GM13977 (cell line): ENCODE measurements around the gene PPFIA4.

Experiments used
- DNase-seq: peaks from one replicate; pipeline ENCODE4 v3.0.0; 2012; ENCODE audit warnings: low spot score
- in situ Hi-C: fragments of 300-500 bp; cut with MboI; formaldehyde crosslinking; loops from one replicate; pipeline ENCODE4 v1.12.0; 2022; ENCODE audit warnings: low sequenced_read_pairs, low pct_unique_long_range_greater_than_20kb, mixed read lengths, inconsistent platforms; ENCODE audit not compliant: unreplicated experiment
- TF ChIP-seq, protein P1 (sequence below): IDR thresholded peaks from 2 replicates; pipeline ENCODE4 v1.5.1; 2012; ENCODE audit warnings: mild to moderate bottlenecking, control low read depth; ENCODE audit not compliant: insufficient read depth; ENCODE audit errors: extremely low read depth, missing control alignments

The PPFIA4 gene

DNA sequence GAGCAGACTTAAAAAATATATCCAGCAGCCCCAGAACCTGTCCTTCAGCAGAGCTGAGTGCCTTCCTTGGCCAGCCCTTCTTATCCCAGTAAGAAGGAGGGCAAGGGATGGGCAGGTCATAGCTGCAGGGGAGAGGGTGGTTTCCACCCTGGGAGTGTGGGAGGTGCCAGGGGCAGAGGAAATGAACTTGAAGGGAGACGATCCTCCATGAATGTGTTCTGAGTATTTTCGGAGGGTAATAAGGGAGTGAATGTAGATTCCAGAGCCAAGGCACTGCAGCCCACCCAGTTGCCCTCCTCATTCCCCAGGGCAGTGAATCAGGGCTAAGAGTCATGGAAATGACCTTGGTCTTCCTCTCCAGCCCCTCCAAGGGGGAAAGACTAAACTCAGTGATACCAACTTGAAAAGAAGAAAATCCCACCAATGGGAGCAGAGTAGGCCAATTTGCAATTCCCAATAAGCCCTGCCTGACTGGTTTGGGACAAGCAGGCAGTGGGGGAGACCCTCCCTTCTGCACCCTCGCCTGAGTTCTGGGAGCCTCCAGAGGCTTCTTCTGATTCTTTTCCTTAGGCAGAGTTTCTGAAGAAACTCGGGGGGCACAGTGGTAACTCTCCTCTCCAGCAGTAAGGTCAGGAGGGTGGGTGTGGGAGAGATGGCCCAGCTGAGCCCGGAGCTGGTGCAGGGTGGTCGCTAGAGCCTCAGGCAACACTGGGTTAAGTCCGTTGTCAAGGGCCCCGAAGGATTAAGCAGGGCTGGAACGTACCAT lies 55.4 kb downstream of the PPFIA4 start:
- TF ChIP-seq, protein P1, sequence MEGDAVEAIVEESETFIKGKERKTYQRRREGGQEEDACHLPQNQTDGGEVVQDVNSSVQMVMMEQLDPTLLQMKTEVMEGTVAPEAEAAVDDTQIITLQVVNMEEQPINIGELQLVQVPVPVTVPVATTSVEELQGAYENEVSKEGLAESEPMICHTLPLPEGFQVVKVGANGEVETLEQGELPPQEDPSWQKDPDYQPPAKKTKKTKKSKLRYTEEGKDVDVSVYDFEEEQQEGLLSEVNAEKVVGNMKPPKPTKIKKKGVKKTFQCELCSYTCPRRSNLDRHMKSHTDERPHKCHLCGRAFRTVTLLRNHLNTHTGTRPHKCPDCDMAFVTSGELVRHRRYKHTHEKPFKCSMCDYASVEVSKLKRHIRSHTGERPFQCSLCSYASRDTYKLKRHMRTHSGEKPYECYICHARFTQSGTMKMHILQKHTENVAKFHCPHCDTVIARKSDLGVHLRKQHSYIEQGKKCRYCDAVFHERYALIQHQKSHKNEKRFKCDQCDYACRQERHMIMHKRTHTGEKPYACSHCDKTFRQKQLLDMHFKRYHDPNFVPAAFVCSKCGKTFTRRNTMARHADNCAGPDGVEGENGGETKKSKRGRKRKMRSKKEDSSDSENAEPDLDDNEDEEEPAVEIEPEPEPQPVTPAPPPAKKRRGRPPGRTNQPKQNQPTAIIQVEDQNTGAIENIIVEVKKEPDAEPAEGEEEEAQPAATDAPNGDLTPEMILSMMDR, result no peak
- no peak for DNase-seq
- in situ Hi-C loops, result no loop called here

DNA sequence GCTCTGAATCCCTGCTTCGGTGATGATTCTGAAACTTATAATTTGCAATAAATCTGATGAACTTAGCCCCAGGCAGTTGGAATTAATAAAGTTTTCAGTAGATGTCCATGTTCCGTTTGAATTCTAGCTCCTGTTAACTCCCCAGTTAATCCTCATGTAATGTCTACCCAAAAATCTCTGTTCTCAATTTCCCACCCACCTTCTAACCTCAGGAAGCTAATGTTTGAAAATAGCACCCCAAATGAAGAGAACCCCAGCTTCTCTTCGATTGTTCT lies 55.9 kb downstream of the PPFIA4 start:
- TF ChIP-seq, protein P1, result no peak
- no peak for DNase-seq
- in situ Hi-C loops, result no loop called here

GRCh38 chr1:203082571-203083462 lies 56.5 kb downstream of the PPFIA4 start:
- DNase-seq, result no peak
- TF ChIP-seq, protein P1, result no peak
- in situ Hi-C loops, result no loop called here

DNA sequence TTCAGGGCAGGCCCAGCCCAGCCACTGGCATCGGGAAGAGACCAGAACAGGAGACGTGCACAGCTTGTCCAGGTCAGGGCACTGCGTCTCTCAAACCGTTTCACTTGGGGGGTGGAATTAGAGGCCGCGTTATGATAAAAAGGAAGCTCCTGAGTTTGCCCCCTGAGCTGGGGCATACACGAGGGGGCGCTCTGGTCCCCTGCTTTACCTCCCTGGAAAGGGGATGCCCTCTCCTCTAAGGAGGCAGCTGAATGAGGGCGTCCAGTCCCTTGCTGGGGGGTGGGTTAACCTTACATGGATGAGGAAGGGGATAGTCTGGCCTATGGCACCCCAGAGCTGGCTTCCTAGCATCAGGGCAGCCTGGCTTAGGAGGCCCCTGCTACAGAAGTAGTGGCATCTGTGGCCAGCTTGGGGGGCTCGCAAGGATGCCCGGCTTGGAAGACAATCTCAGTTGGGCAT lies 57.2 kb downstream of the PPFIA4 start:
- TF ChIP-seq, protein P1, result peak; percentile 14
- in situ Hi-C loops, result no loop called here
- no peak for DNase-seq

GRCh38 chr1:203084588-203085527 lies 58.6 kb downstream of the PPFIA4 start:
- in situ Hi-C loops, result no loop called here
- DNase-seq, result peak; percentile 67
- TF ChIP-seq, protein P1, result peak; percentile 68
